B cell (primary cell): ENCODE results near the gene HIGD1A. TPM values are rescaled to one million over a fixed set of nuclear protein-coding genes. Genes with fewer than 3 reads are reported as not detected.

Source experiments
- ATAC-seq: fragments of 200-7000 bp; cut with Tn5 transposase; one replicate; pipeline ENCODE4 v1.10.0; 2021; ENCODE audit warnings: low read depth, mild to moderate bottlenecking, moderate number of reproducible peaks, moderate library complexity
- CTCF ChIA-PET: fragments of 350-600 bp; sonication (Branson Sonifier 250); formaldehyde crosslinking; loops from one replicate; lab custom pipeline; 2021; ENCODE audit warnings: antibody characterized with exemption, inconsistent platforms; lab: Charles Lee
- POLR2A ChIA-PET: fragments of 350-600 bp; sonication (Branson Sonifier 250); formaldehyde crosslinking; loops from one replicate; lab custom pipeline; 2021; ENCODE audit warnings: antibody characterized with exemption; lab: Charles Lee
- DNase-seq: peaks from one replicate; pipeline ENCODE4 v3.0.0; 2013
- H2AFZ ChIP-seq: 2 replicates; pipeline ENCODE4 v1.6.1; 2012; ENCODE audit warnings: mild to moderate bottlenecking, low read depth, low read length; ENCODE audit not compliant: insufficient read depth, poor library complexity, severe bottlenecking
- H3K27ac ChIP-seq, 2 donors: 1 replicate in 1 of 2; 2 replicates in 1 of 2; pipeline ENCODE4 v1.5.1; 2012 to 2013; ENCODE audit warnings: low read length in 2 of 2, mild to moderate bottlenecking in 2 of 2, moderate library complexity in 1 of 2
- H3K27me3 ChIP-seq, 4 experiments: fragments of 200-600 bp in 1 of 4; sonication (generic) in 1 of 4; replicated peaks in 1 of 4; 1 replicate in 2 of 4; 2 replicates in 2 of 4; pipeline versions ENCODE4 v1.6.1 to v1.7.0; 2013 to 2016; ENCODE audit warnings: low read length in 3 of 4, mild to moderate bottlenecking in 2 of 4, mixed read lengths in 1 of 4, moderate library complexity in 1 of 4; ENCODE audit not compliant: insufficient read depth in 4 of 4, control insufficient read depth in 3 of 4; ENCODE audit errors: control extremely low read depth in 1 of 4
- H3K36me3 ChIP-seq, 2 experiments: replicated peaks in 1 of 2; 1 replicate in 1 of 2; 2 replicates in 1 of 2; pipeline versions ENCODE4 v1.6.1 to v1.7.1; 2013; ENCODE audit warnings: low read length in 1 of 2; ENCODE audit not compliant: insufficient read depth in 2 of 2, control insufficient read depth in 1 of 2; ENCODE audit errors: control extremely low read depth in 1 of 2, extremely low read depth in 1 of 2
- H3K4me1 ChIP-seq, 2 donors: fragments of 200-600 bp in 1 of 2; sonication (generic) in 1 of 2; 1 replicate in 1 of 2; 2 replicates in 1 of 2; pipeline versions ENCODE4 v1.5.1 to v1.6.1; 2013 to 2017; ENCODE audit warnings: low read length in 2 of 2; ENCODE audit not compliant: control insufficient read depth in 2 of 2, insufficient read depth in 2 of 2
- H3K4me2 ChIP-seq: replicated peaks from 2 replicates; pipeline ENCODE3; 2012; ENCODE audit warnings: mild to moderate bottlenecking, low read depth, low read length; ENCODE audit not compliant: poor library complexity, severe bottlenecking
- H3K4me3 ChIP-seq, 5 experiments: fragments of 200-600 bp in 1 of 5; sonication (generic) in 1 of 5; 1 replicate in 3 of 5; 2 replicates in 2 of 5; pipeline versions ENCODE4 v1.5.1 to v1.7.0; 2011 to 2016; ENCODE audit warnings: low read length in 4 of 5, mild to moderate bottlenecking in 4 of 5, low read depth in 2 of 5, control low read depth in 1 of 5, moderate library complexity in 1 of 5; ENCODE audit not compliant: insufficient read depth in 1 of 5; ENCODE audit errors: control extremely low read depth in 1 of 5, extremely low read depth in 1 of 5
- H3K79me2 ChIP-seq: fragments of 200-600 bp; sonication (generic); one replicate; pipeline ENCODE4 v1.6.0; 2016; ENCODE audit warnings: low read length; ENCODE audit not compliant: control insufficient read depth, insufficient read depth
- H3K9ac ChIP-seq: fragments of 200-600 bp; sonication (generic); 2 replicates; pipeline ENCODE4 v1.6.1; 2017; ENCODE audit warnings: mild to moderate bottlenecking, low read length, moderate library complexity
- H3K9me3 ChIP-seq, 3 donors: one replicate each; pipeline versions ENCODE4 v1.6.1 to v1.7.1; 2013; ENCODE audit warnings: low read length in 2 of 3; ENCODE audit not compliant: control insufficient read depth in 2 of 3, insufficient read depth in 1 of 3; ENCODE audit errors: control extremely low read depth in 1 of 3
- H4K20me1 ChIP-seq: 2 replicates; pipeline ENCODE4 v1.6.0; 2012; ENCODE audit warnings: mild to moderate bottlenecking, low read length; ENCODE audit not compliant: insufficient read depth, control insufficient read depth, poor library complexity, severe bottlenecking
- H3K27ac Mint-ChIP-seq: one replicate; pipeline ENCODE4 v1.8.0; 2021; ENCODE audit warnings: mixed read lengths
- H3K27me3 Mint-ChIP-seq: one replicate; pipeline ENCODE4 v1.8.0; 2021; ENCODE audit warnings: mixed read lengths
- H3K4me1 Mint-ChIP-seq: one replicate; pipeline ENCODE4 v1.8.0; 2021; ENCODE audit warnings: mixed read lengths
- H3K4me3 Mint-ChIP-seq: one replicate; pipeline ENCODE4 v1.8.0; 2021; ENCODE audit warnings: mixed read lengths
- H3K9me3 Mint-ChIP-seq: one replicate; pipeline ENCODE4 v1.8.0; 2022; ENCODE audit warnings: mixed read lengths; ENCODE audit not compliant: insufficient read depth
- CTCF ChIP-seq: fragments of 200-600 bp; IDR thresholded peaks from one replicate; pipeline ENCODE4 v1.8.0; 2022; ENCODE audit warnings: antibody characterized with exemption, mild to moderate bottlenecking
- EZH2 ChIP-seq: IDR thresholded peaks from 2 replicates; pipeline ENCODE4 v1.6.1; 2012; ENCODE audit warnings: borderline replicate concordance, low read depth, mild to moderate bottlenecking, moderate library complexity, low read length; ENCODE audit not compliant: insufficient read depth, poor library complexity, severe bottlenecking
- WGBS: methylation state at CpG from one replicate; pipeline ENCODE4 v1.1.5; 2013; ENCODE audit warnings: missing lambda C conversion rate; ENCODE audit not compliant: insufficient coverage; 5-methylcytosine and 5-hydroxymethylcytosine counted together
- intact Hi-C: fragments of 100-400 bp; cut with micrococcal nuclease; formaldehyde crosslinking; loops from one replicate; pipeline ENCODE4 v1.10.0; 2022
- polyA plus RNA-seq: library from polyadenylated mRNA; depleted of rRNA; stranded (reverse); fragments of >200 nt; gene quantifications from 2 replicates; pipeline ENCODE4 v1.2.3, GENCODE V29; 2012
- total RNA-seq, 2 donors: library from RNA; stranded (reverse); fragments of 120-200 nt in 1 of 2; gene quantifications; 1 replicate in 1 of 2; 2 replicates in 1 of 2; pipeline versions ENCODE4 v1.2.3 to v1.2.4, GENCODE V29; 2013 to 2022

HIGD1A gene
- total and polyA plus RNA-seq, 2 donors (not counting 1 experiment from before 2014, with no cell fraction given): 14.2 to 16.5 TPM

GRCh38 chr3:42745776-42746454 is 58.4 kb downstream of the HIGD1A start:
- H3K27me3 ChIP-seq: no peaks in the 10 kb centered on the region
- H3K79me2 ChIP-seq: no peaks in the 10 kb centered on the region
- peaks cover 13% of the 10 kb centered on the region for H3K4me1 Mint-ChIP-seq
- H3K4me3 ChIP-seq: no peak overlapping the region
- no peaks in the 10 kb centered on the region for H4K20me1 ChIP-seq
- CTCF ChIA-PET: interaction anchor here (0.5 to 3.9 kb wide), 11 partner anchors 11 to 244 kb away, joined by 3 to 31 read pairs (median 4); partner anchors contain the start of genes SEC22C and VIPR1
- no peak for ATAC-seq
- no peak overlapping the region for H3K27ac Mint-ChIP-seq
- H3K9ac ChIP-seq: no peak overlapping the region
- intact Hi-C loops: loop anchor here (2.0 kb wide), 1 partner anchor 173 kb away; no protein-coding TSS in a partner anchor
- no peaks in the 10 kb centered on the region for H3K9me3 ChIP-seq
- no peaks in the 10 kb centered on the region for H3K27me3 Mint-ChIP-seq
- peaks cover 0 to 3% of the 10 kb centered on the region in 2 donors for H3K4me1 ChIP-seq
- no peak overlapping the region for H2AFZ ChIP-seq
- no peak overlapping the region for H3K4me2 ChIP-seq
- POLR2A ChIA-PET: no interaction called here
- no peak overlapping the region for H3K27ac ChIP-seq
- H3K36me3 ChIP-seq: no peaks in the 10 kb centered on the region
- H3K9me3 Mint-ChIP-seq: no peaks in the 10 kb centered on the region
- 96% methylated on average over 6 of the region's 8 CpGs for WGBS
- no peak for DNase-seq
- H3K4me3 Mint-ChIP-seq: no peak overlapping the region
- no peak for TF ChIP-seq CTCF
- no peak for TF ChIP-seq EZH2

GRCh38 chr3:42745291-42745745 is 59.0 kb downstream of the HIGD1A start:
- H3K4me1 Mint-ChIP-seq: peaks cover 13% of the 10 kb centered on the region

More at GRCh38 chr3:42745291-42745745, 59.0 kb downstream of the HIGD1A start:
- WGBS: no CpG with 5 or more reads among the region's 3 CpGs
- ChIA-PET POLR2A (no interaction called here), CTCF (interaction anchor here (0.5 to 3.9 kb wide), 13 partner anchors 11 to 243 kb away, joined by 3 to 31 read pairs (median 4); partner anchors contain the start of genes SEC22C and VIPR1)
- ATAC-seq: no peak
- intact Hi-C loops: loop anchor here (2.0 kb wide), 1 partner anchor 173 kb away; no protein-coding TSS in a partner anchor
- no peaks in the 10 kb centered on the region for H3K36me3 ChIP-seq
- no peaks in the 10 kb centered on the region for H4K20me1 ChIP-seq
- H3K9me3 Mint-ChIP-seq: no peaks in the 10 kb centered on the region
- no peak overlapping the region for H3K4me2 ChIP-seq
- H3K27ac Mint-ChIP-seq: no peak overlapping the region
- H2AFZ ChIP-seq: no peak overlapping the region
- H3K4me3 Mint-ChIP-seq: no peak overlapping the region
- no peaks in the 10 kb centered on the region for H3K27me3 Mint-ChIP-seq
- peaks cover 0 to 3% of the 10 kb centered on the region in 2 donors for H3K4me1 ChIP-seq
- H3K9me3 ChIP-seq: no peaks in the 10 kb centered on the region
- TF ChIP-seq CTCF (no peak), EZH2 (no peak)
- H3K79me2 ChIP-seq: no peaks in the 10 kb centered on the region
- H3K27ac ChIP-seq: no peak overlapping the region
- no peak overlapping the region for H3K9ac ChIP-seq
- no peaks in the 10 kb centered on the region for H3K27me3 ChIP-seq
- H3K4me3 ChIP-seq: no peak overlapping the region
- no peak for DNase-seq
